A549 (cell line): ENCODE data around the gene EMX2. TPM values are rescaled to one million over a fixed set of nuclear protein-coding genes. Genes with fewer than 3 reads are reported as not detected.

Source experiments
- ATAC-seq, 2 experiments: fragments of 200-7000 bp in 1 of 2; fragments of >200 bp in 1 of 2; cut with Nextera tagmentation in 1 of 2; cut with Tn5 transposase in 1 of 2; 3 replicates each; pipeline versions ENCODE4 v1.8.0 to v1.9.1; 2018 to 2020; ENCODE audit warnings: mild to moderate bottlenecking in 1 of 2, moderate library complexity in 1 of 2
- CTCF ChIA-PET: fragments of 300-600 bp; sonication (Branson Sonifier 250); formaldehyde crosslinking; extraction: SDS; loops from one replicate; lab custom pipeline; 2021; ENCODE audit warnings: antibody characterized with exemption, inconsistent platforms; lab: Yijun Ruan, JAX
- POLR2A ChIA-PET: fragments of 350-600 bp; formaldehyde crosslinking; extraction: SDS; loops from one replicate; lab custom pipeline; 2021; ENCODE audit warnings: antibody characterized with exemption, inconsistent platforms; lab: Yijun Ruan, JAX
- DNase-seq, 2 experiments: peaks; one replicate each; pipeline versions ENCODE4 v3.0.0 to v3.0.0-alpha.2; 2011 to 2016; ENCODE audit warnings: low read depth in 1 of 2, low spot score in 1 of 2
- FAIRE-seq: peaks from 2 replicates; lab custom pipeline; 2011; peaks lifted over from hg19 to GRCh38; lab: Jason Lieb, UNC
- H3K27ac ChIP-seq, 2 experiments: fragments of >200 bp; sonication (Bioruptor Twin); formaldehyde crosslinking; 3 replicates each; pipeline ENCODE4 v1.5.1; 2016 to 2017
- H3K4me1 ChIP-seq: fragments of >200 bp; sonication (Bioruptor Twin); formaldehyde crosslinking; 3 replicates; pipeline ENCODE4 v1.6.1; 2016
- H3K4me2 ChIP-seq: fragments of >200 bp; sonication (Bioruptor Twin); formaldehyde crosslinking; 3 replicates; pipeline ENCODE4 v1.6.1; 2016
- H3K4me3 ChIP-seq: fragments of >200 bp; sonication (Bioruptor Twin); formaldehyde crosslinking; 3 replicates; pipeline ENCODE4 v1.5.1; 2016
- H3K9me3 ChIP-seq: fragments of >200 bp; sonication (Bioruptor Twin); formaldehyde crosslinking; 3 replicates; pipeline ENCODE4 v1.6.1; 2016
- EHMT2 ChIP-seq: fragments of 200-600 bp; sonication (generic); IDR thresholded peaks from 2 replicates; pipeline ENCODE4 v1.6.1; 2016; ENCODE audit warnings: antibody characterized with exemption, low read depth, mild to moderate bottlenecking, moderate library complexity
- EP300 ChIP-seq, 2 experiments: fragments of >200 bp; sonication (Bioruptor Twin); formaldehyde crosslinking; IDR thresholded peaks; 2 replicates in 1 of 2; 3 replicates in 1 of 2; pipeline ENCODE4 v1.6.1; 2016 to 2017
- ESRRA ChIP-seq: fragments of 150-350 bp; IDR thresholded peaks from 2 replicates; pipeline ENCODE4 v1.6.1; 2014; ENCODE audit warnings: mild to moderate bottlenecking, low read length, borderline replicate concordance
- FOXS1 ChIP-seq: fragments of 250-450 bp; sonication (Bioruptor Pico); IDR thresholded peaks from 2 replicates; pipeline ENCODE4 v1.5.0; 2020; ENCODE audit warnings: mild to moderate bottlenecking, moderate library complexity
- MAFK ChIP-seq: fragments of 450-650 bp; IDR thresholded peaks from 2 replicates; pipeline ENCODE4 v1.6.1; 2014; ENCODE audit not compliant: partially characterized antibody
- NR3C1 ChIP-seq: fragments of >200 bp; sonication (Bioruptor Twin); formaldehyde crosslinking; IDR thresholded peaks from 3 replicates; pipeline ENCODE4 v1.6.1; 2017
- RAD21 ChIP-seq, 2 experiments: fragments of >200 bp in 1 of 2; sonication (Bioruptor Twin) in 1 of 2; formaldehyde crosslinking in 1 of 2; IDR thresholded peaks in 1 of 2; conservative IDR thresholded peaks in 1 of 2; 2 replicates in 1 of 2; 3 replicates in 1 of 2; pipeline ENCODE4 v1.6.1; 2012 to 2018; ENCODE audit warnings: inconsistent platforms in 1 of 2
- RARB ChIP-seq: fragments of 250-450 bp; sonication (Bioruptor Pico); IDR thresholded peaks from 2 replicates; pipeline ENCODE4 v1.8.0; 2021; ENCODE audit warnings: mild to moderate bottlenecking, moderate library complexity
- SMC3 ChIP-seq: fragments of >200 bp; sonication (Bioruptor Twin); formaldehyde crosslinking; IDR thresholded peaks from 3 replicates; pipeline ENCODE4 v1.6.1; 2018; ENCODE audit warnings: inconsistent platforms
- TP53 ChIP-seq: fragments of 250-450 bp; sonication (Bioruptor Pico); IDR thresholded peaks from 2 replicates; pipeline ENCODE4 v1.5.0; 2021; ENCODE audit warnings: mild to moderate bottlenecking, moderate library complexity
- ZSCAN20 ChIP-seq: fragments of 250-450 bp; sonication (Bioruptor Pico); IDR thresholded peaks from 2 replicates; pipeline ENCODE4 v1.8.0; 2022; ENCODE audit warnings: mild to moderate bottlenecking, moderate library complexity
- polyA plus RNA-seq, 4 experiments: library from polyadenylated mRNA; depleted of rRNA in 3 of 4; stranded (reverse); fragments of >200 nt; fragmentation: RNase III in 1 of 4; extraction: RNeasy Plus Mini Kit Qiagen cat#74134 plus additional on column Dnase treatment in 1 of 4; gene quantifications; 2 replicates in 3 of 4; 3 replicates in 1 of 4; pipeline ENCODE4 v1.2.3, GENCODE V29; 2011 to 2017
- TF ChIP-seq, protein P1 (sequence below): IDR thresholded peaks from 2 replicates; pipeline ENCODE4 v1.6.1; 2012; ENCODE audit warnings: low read depth, borderline replicate concordance

Gene EMX2
- polyA plus RNA-seq, 2 of the 4 experiments (the other 2 are of a cell fraction) = not detected

DNA sequence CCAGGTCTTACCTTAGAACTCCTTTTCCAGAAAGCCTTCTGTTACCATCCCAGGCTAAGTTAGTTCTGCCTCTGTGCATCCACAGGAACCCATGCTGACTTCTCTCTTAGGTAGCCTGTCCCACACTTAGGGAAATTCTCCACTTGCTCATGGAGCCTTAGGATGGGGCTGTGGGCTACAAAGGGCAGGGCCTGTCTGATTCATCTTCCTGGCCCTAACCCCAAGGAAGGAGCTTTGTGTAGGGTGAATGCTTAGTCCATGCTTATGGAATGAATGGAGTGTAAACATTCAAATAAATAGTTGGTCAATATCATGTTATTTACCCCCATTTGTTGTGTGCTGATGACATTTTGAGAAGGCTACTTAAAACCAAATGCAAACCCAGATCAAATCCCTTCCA lies 54.7 kb downstream of the EMX2 start:
- Histone ChIP-seq H3K4me3 (no peak overlapping the region), H3K27ac (no peak overlapping the region), H3K4me2 (no peak overlapping the region), H3K4me1 (no peaks in the 10 kb centered on the region), H3K9me3 (peaks cover 14% of the 10 kb centered on the region; the same call in 2 of the 3 replicates)
- no peak for TF ChIP-seq EP300 (IDR thresholded peaks at IDR 0.05)
- TF ChIP-seq, protein P1, sequence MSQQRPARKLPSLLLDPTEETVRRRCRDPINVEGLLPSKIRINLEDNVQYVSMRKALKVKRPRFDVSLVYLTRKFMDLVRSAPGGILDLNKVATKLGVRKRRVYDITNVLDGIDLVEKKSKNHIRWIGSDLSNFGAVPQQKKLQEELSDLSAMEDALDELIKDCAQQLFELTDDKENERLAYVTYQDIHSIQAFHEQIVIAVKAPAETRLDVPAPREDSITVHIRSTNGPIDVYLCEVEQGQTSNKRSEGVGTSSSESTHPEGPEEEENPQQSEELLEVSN = no peak
- TF ChIP-seq RAD21 (conservative IDR thresholded peaks at IDR 0.05 in 1 of 2, IDR thresholded peaks at IDR 0.05 in 1 of 2) = no peak
- no peak for TF ChIP-seq SMC3
- no peak for TF ChIP-seq ZSCAN20
- no peak for TF ChIP-seq EHMT2
- no peak for TF ChIP-seq MAFK
- TF ChIP-seq ESRRA = no peak
- no peak for TF ChIP-seq NR3C1
- no peak for TF ChIP-seq RARB (CRISPR knock-in tag)
- no peak for TF ChIP-seq FOXS1 (CRISPR knock-in tag)
- no peak for TF ChIP-seq TP53 (CRISPR knock-in tag)
- ATAC-seq (peak in 1 of 2 experiments; percentile 23; a peak in 2 of 6 replicates), FAIRE-seq (no peak), DNase-seq (no peak)
- ChIA-PET CTCF (no interaction called here), POLR2A (no interaction called here)

Other genes with a start within 250 kb of the EMX2 start
- gene PDZD8, start 167.3 kb upstream of the EMX2 start, polyA plus RNA-seq (2011; rRNA removed) = 76.1 and 76.7 TPM in 2 replicates
- gene PDZD8, start 167.3 kb upstream of the EMX2 start, polyA plus RNA-seq (2017; fragmentation: RNase III; extraction: RNeasy Plus Mini Kit Qiagen cat#74134 plus additional on column Dnase treatment) = 24.7 to 27.4 TPM (median 27.3 TPM) in 3 replicates